Anterior cingulate cortex (tissue), 58 donors: ENCODE data around the gene CS.
"Not testable (repeated sequence)": the region's sequence is repeated elsewhere in the genome, so short reads cannot be mapped to it uniquely, and the experiment has no call there.

ENCODE experiments used
- DNase-seq, 58 donors: peaks; one replicate each; lab custom pipeline; 2025; lab: John Stamatoyannopoulos, UW

Gene CS

GRCh38 chr12:56299853-56300643, at the start of gene CS:
TSS of gene CS (minus strand) at chr12:56300330. CDS start at chr12:56300201, 129 bp downstream.
- peak; percentile 64 to 99 (median 96) for DNase-seq

- no peak for DNase-seq
Observed at GRCh38 chr12:56348776-56349175, 48.6 kb upstream of the CS start.

- not testable (repeated sequence) for DNase-seq
Observed at GRCh38 chr12:56347255-56347654, 47.1 kb upstream of the CS start.

- DNase-seq: no peak
Observed at GRCh38 chr12:56346675-56347074, 46.5 kb upstream of the CS start.

- DNase-seq: not testable (repeated sequence)
Observed at GRCh38 chr12:56342290-56342689, 42.2 kb upstream of the CS start.

- no peak for DNase-seq
Observed at GRCh38 chr12:56341616-56342015, 41.5 kb upstream of the CS start.

GRCh38 chr12:56339158-56339422, 39.0 kb upstream of the CS start:
- no peak for DNase-seq

GRCh38 chr12:56338308-56339157, 38.4 kb upstream of the CS start, which contains the start of gene IL23A:
TSS of gene IL23A (plus strand) at chr12:56338884. CDS start at chr12:56339045, 161 bp downstream.
- DNase-seq: no peak

GRCh38 chr12:56337753-56338251, 37.7 kb upstream of the CS start:
- DNase-seq: no peak

GRCh38 chr12:56336361-56337167, 36.4 kb upstream of the CS start:
- DNase-seq: peak in 4 of 58 donors; percentile 6 to 20 (median 10)

- DNase-seq: not testable (repeated sequence)
Observed at GRCh38 chr12:56335527-56335926, 35.4 kb upstream of the CS start.

- DNase-seq: no peak
Observed at GRCh38 chr12:56334490-56334793, 34.3 kb upstream of the CS start.

- peak; percentile 75 to 98 (median 94) for DNase-seq
Observed at GRCh38 chr12:56333679-56334489, 33.8 kb upstream of the CS start, which contains the start of gene PAN2. TSS of gene PAN2 (minus strand) at chr12:56334000. CDS start at chr12:56333094, 906 bp downstream.

GRCh38 chr12:56333197-56333678, 33.1 kb upstream of the CS start:
- peak in 5 of 58 donors; percentile 31 to 56 (median 34) for DNase-seq

- DNase-seq: no peak
Observed at GRCh38 chr12:56332512-56333196, 32.5 kb upstream of the CS start.

- DNase-seq: no peak
Observed at GRCh38 chr12:56330936-56331490, 30.9 kb upstream of the CS start.

- peak in 1 of 58 donors; percentile 27 for DNase-seq
Observed at GRCh38 chr12:56326533-56326932, 26.4 kb upstream of the CS start.

GRCh38 chr12:56326126-56326525, 26.0 kb upstream of the CS start:
- no peak for DNase-seq

- DNase-seq: no peak
Observed at GRCh38 chr12:56324206-56324605, 24.1 kb upstream of the CS start.
